ENCODE results near the gene MRI1.

DNA sequence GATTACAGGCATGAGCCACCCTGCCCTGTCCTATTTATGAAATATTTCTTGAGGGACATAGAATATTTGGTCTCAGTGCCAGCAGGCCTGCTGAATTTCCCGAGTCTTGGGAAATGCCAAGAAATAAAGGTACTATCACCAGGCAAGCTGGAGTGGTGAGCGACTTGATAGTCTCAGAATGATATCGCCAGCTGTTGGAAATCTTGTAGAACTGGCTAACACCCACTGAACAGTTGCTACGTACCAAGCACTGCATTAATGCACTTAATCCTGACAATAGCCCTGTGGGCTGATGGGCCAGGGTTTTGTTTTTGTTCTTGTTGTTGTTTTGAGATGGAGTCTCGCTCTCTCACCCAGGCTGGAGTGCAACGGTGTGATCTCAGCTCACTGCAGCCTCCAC, 42.2 kb upstream of the MRI1 start:
- TF ChIP-seq CTCF (IDR thresholded peaks at IDR 0.05; ENCODE audit: low read depth, low read length, missing input control) (no peak), TAF1 (conservative IDR thresholded peaks at IDR 0.05) (no peak), RXRA (IDR thresholded peaks at IDR 0.05) (no peak), JUND (IDR thresholded peaks at IDR 0.05) (no peak)

Measured in liver (tissue), 3 donors.